ENCODE results near the gene TPRG1.

Gene TPRG1

DNA sequence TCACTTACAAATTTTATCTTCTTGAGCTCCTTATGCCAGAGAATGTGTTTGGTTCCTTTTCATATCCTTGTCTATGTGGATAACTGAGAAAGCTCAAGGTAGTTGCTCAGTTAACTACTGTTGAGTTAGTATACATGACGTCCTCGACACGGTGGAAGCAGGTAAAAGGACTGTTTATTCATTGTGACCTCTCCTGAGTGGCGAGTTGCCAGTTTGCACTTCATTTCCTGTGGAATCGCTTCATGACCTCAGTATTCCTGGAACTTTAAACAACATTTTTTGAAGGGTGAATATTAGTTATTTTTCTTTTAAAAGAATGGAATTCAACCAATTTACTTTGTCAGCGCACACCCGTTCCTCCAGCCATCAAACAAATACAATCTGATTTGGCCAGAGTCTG is 1.2 kb upstream of the TPRG1 start:
- no peak overlapping the region for H3K4me3 ChIP-seq (ENCODE audit: control insufficient read depth, low read depth, low read length)
- TF ChIP-seq CTCF (IDR thresholded peaks at IDR 0.05; ENCODE audit: control insufficient read depth, insufficient read depth, low read depth, low read length, missing control alignments): no peak
- DNase-seq (ENCODE audit: low read depth): no peak

- DNase-seq (ENCODE audit: low read depth): no peak
- no peak overlapping the region for H3K4me3 ChIP-seq (ENCODE audit: control insufficient read depth, low read depth, low read length)
These were observed 1.1 kb downstream of the TPRG1 start for GRCh38 chr3:189172668-189173419.

DNA sequence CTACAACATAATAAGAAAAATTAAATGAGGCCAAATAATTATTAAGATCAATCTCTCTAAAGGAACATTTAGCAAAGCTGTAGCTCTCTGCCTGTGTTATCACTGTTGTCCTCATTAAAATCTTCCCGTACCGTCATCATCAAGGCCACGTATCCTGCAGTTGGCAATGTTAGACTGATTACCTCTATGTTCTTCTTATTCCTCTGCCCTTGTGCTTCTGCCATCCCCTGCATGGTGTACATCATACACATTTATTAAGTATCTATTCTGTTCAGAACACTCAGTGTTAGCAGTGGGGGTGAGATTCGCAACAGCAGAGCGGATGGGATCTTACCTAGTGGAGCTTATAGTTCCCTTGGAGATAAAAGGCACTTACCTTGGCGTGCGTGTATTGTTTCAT is 12.8 kb downstream of the TPRG1 start:
- TF ChIP-seq CTCF (IDR thresholded peaks at IDR 0.05; ENCODE audit: control insufficient read depth, insufficient read depth, low read depth, low read length, missing control alignments): no peak
- H3K4me3 ChIP-seq (ENCODE audit: control insufficient read depth, low read depth, low read length): no peak overlapping the region
- DNase-seq (ENCODE audit: low read depth): no peak

More at GRCh38 chr3:189172668-189173419, 1.1 kb downstream of the TPRG1 start:
- TF ChIP-seq CTCF (IDR thresholded peaks at IDR 0.05; ENCODE audit: control insufficient read depth, insufficient read depth, low read depth, low read length, missing control alignments): no peak

DNA sequence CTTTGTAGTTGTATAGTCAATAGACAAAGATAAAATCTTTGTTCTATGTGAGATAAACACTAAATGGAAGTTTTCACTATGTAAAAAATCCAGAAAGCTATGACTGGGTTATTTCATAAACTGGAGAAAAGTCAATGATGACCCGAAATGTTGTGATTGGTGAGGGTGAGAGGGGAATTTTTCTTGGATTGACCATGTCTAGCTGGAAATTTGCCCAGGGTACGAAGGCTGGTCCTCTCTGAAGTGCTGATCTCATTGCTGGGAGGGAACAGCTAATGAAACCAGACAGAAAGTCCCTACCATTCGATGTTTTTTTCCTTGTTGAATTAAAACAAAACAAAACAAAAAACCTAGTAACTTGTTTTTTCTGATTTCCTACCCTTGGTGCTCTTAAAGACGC is 14.3 kb downstream of the TPRG1 start:
- DNase-seq (ENCODE audit: low read depth): no peak
- no peak for TF ChIP-seq CTCF (IDR thresholded peaks at IDR 0.05; ENCODE audit: control insufficient read depth, insufficient read depth, low read depth, low read length, missing control alignments)
- no peak overlapping the region for H3K4me3 ChIP-seq (ENCODE audit: control insufficient read depth, low read depth, low read length)

- no peak for DNase-seq (ENCODE audit: low read depth)
- no peak overlapping the region for H3K4me3 ChIP-seq (ENCODE audit: control insufficient read depth, low read depth, low read length)
- TF ChIP-seq CTCF (IDR thresholded peaks at IDR 0.05; ENCODE audit: control insufficient read depth, insufficient read depth, low read depth, low read length, missing control alignments): no peak
These were observed 16.7 kb downstream of the TPRG1 start for GRCh38 chr3:189188466-189188865.

- no peak overlapping the region for H3K4me3 ChIP-seq (ENCODE audit: control insufficient read depth, low read depth, low read length)
- no peak for TF ChIP-seq CTCF (IDR thresholded peaks at IDR 0.05; ENCODE audit: control insufficient read depth, insufficient read depth, low read depth, low read length, missing control alignments)
- no peak for DNase-seq (ENCODE audit: low read depth)
These were observed 21.0 kb downstream of the TPRG1 start for GRCh38 chr3:189192725-189193124.
